Lower leg skin (tissue), 3 donors: ENCODE results near the gene OR2D3.
"Not testable (repeated sequence)": the region's sequence is repeated elsewhere in the genome, so short reads cannot be mapped to it uniquely, and the experiment has no call there.

Experiments used
- CTCF ChIP-seq, 3 donors: fragments of 450-650 bp; IDR thresholded peaks; one replicate each; pipeline ENCODE4 v1.5.1; 2016; ENCODE audit warnings: antibody characterized with exemption in 3 of 3, mild to moderate bottlenecking in 3 of 3, moderate library complexity in 2 of 3
- POLR2A ChIP-seq, 2 donors: fragments of 450-650 bp; IDR thresholded peaks; one replicate each; pipeline ENCODE4 v1.6.1; 2016 to 2017; ENCODE audit warnings: antibody characterized with exemption in 2 of 2, mild to moderate bottlenecking in 1 of 2, moderate library complexity in 1 of 2

DNA sequence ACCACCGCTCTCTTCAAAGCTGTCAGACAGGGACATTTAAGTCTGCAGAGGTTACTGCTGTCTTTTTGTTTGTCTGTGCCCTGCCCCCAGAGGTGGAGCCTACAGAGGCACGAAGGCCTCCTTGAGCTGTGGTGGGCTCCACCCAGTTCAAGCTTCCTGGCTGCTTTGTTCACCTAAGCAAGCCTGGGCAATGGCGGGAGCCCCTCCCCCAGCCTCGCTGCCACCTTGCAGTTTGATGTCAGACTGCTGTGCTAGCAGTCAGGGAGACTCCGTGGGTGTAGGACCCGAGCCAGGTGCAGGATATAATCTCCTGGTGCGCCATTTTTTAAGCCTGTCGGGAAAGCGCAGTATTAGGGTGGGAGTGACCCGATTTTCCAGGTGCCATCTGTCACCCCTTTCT is 33.4 kb downstream of the OR2D3 start:
- TF ChIP-seq CTCF, POLR2A (IDR thresholded peaks at IDR 0.05): not testable (repeated sequence)
